ENCODE data around the gene ST3GAL2. TPM values are rescaled to one million over a fixed set of nuclear protein-coding genes. Genes with fewer than 3 reads are reported as not detected.

The ST3GAL2 gene
- total RNA-seq, 1 experiment from 2014 or later = 48.1 TPM

DNA sequence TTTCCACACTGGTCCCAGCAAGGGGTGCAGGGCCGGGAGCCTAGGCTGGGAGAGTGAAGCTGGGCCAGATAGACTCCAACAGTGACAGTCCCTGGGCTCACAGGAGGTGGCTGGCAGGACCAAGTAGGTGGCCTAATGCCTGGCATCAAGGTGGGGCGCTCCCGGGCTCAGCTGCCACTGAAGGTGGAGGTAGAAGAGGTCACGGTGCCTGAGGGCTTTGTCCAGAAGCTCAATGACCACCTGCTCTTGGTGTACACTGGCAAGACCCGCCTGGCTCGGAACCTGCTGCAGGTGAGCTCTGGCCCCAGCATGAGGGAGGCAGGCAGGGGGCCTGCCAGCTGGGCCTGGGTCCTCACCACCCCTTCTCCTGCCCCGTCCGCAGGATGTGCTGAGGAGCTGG, 39.3 kb upstream of the ST3GAL2 start:
- no peak overlapping the region for H3K27ac ChIP-seq (ENCODE audit: low read length)
- H2AFZ ChIP-seq (ENCODE audit: low read length) = no peak overlapping the region
- H3K9me2 ChIP-seq (replicated peaks; ENCODE audit: insufficient read depth, low read length) = no peaks in the 10 kb centered on the region
- no peaks in the 10 kb centered on the region for H3K79me2 ChIP-seq (ENCODE audit: low read length)
- H3K4me3 ChIP-seq (ENCODE audit: low read length) = no peak overlapping the region
- H3K9me3 ChIP-seq (ENCODE audit: low read length) = no peaks in the 10 kb centered on the region
- no peak overlapping the region for H3K4me2 ChIP-seq (ENCODE audit: low read depth, low read length, poor library complexity, severe bottlenecking)
- H3K27me3 ChIP-seq (ENCODE audit: low read length) = no peaks in the 10 kb centered on the region
- H3K36me3 ChIP-seq (ENCODE audit: insufficient read depth, low read length) = peaks cover 4% of the 10 kb centered on the region; the same call in 1 of the 2 replicates
- H3K4me1 ChIP-seq (ENCODE audit: low read length) = peaks cover 32% of the 10 kb centered on the region
- no peak for DNase-seq
- H3K9ac ChIP-seq (ENCODE audit: low read length) = no peak overlapping the region
- no peaks in the 10 kb centered on the region for H4K20me1 ChIP-seq (ENCODE audit: insufficient read depth, low read depth, low read length)

- Histone ChIP-seq H3K9me3 (ENCODE audit: low read length) (no peaks in the 10 kb centered on the region), H3K9me2 (replicated peaks; ENCODE audit: insufficient read depth, low read length) (no peaks in the 10 kb centered on the region), H3K27ac (ENCODE audit: low read length) (peak overlapping the region; percentile 82), H3K79me2 (ENCODE audit: low read length) (no peaks in the 10 kb centered on the region), H3K4me1 (ENCODE audit: low read length) (peaks cover 30% of the 10 kb centered on the region), H2AFZ (ENCODE audit: low read length) (no peak overlapping the region), H3K4me3 (ENCODE audit: low read length) (no peak overlapping the region; the same call in 1 of the 2 replicates), H3K27me3 (ENCODE audit: low read length) (no peaks in the 10 kb centered on the region), H3K36me3 (ENCODE audit: insufficient read depth, low read length) (no peaks in the 10 kb centered on the region), H3K4me2 (ENCODE audit: low read depth, low read length, poor library complexity, severe bottlenecking) (peak overlapping the region; percentile 13), H3K9ac (ENCODE audit: low read length) (peak overlapping the region; percentile 26), H4K20me1 (ENCODE audit: insufficient read depth, low read depth, low read length) (no peaks in the 10 kb centered on the region)
- peak; percentile 50 for DNase-seq
Measured at GRCh38 chr16:70476272-70477020, 37.5 kb upstream of the ST3GAL2 start.

DNA sequence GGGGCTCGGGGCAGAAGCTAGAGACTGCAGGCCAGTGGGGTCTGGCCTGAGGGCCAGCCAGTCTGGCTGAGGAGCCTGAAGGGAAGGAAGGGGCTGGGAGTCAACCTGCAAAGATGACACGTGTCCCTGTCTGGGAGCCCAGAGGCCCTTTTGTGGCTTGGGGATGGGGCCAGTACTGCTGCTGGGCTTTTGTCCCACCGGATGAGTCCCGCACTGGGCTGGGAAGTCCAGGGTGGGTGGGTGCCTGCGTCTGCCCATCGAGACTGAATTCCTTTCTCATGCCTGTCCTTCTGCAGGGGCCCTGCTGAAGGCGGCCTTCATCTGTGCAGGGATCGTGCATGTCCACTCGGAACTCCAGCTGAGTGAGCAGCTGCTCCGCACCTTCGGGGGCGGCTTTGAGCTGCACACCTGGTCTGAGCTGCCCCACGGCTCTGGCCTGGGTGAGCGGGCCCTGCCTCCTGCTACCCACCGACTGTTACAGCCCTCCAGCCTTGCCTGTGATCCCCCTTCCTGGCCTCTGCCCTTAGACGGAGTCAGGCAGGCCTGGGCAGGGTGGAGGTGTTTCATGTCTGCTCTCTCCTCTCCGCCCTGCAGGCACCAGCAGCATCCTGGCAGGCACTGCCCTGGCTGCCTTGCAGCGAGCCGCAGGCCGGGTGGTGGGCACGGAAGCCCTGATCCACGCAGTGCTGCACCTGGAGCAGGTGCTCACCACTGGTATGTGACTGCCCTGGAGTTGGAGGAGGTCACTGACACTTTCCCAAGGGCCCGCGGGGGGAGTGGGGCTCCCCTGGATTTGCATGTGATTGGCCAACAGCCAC, 36.4 kb upstream of the ST3GAL2 start:
- H3K4me2 ChIP-seq (ENCODE audit: low read depth, low read length, poor library complexity, severe bottlenecking) = peak overlapping the region; percentile 48
- peak overlapping the region; percentile 25; the same call in 1 of the 2 replicates for H3K4me3 ChIP-seq (ENCODE audit: low read length)
- H3K9me2 ChIP-seq (replicated peaks; ENCODE audit: insufficient read depth, low read length) = no peaks in the 10 kb centered on the region
- H3K79me2 ChIP-seq (ENCODE audit: low read length) = no peaks in the 10 kb centered on the region
- H3K9me3 ChIP-seq (ENCODE audit: low read length) = no peaks in the 10 kb centered on the region
- no peak overlapping the region for H2AFZ ChIP-seq (ENCODE audit: low read length)
- H3K4me1 ChIP-seq (ENCODE audit: low read length) = peaks cover 30% of the 10 kb centered on the region
- no peaks in the 10 kb centered on the region for H3K36me3 ChIP-seq (ENCODE audit: insufficient read depth, low read length)
- peak; percentile 66 for DNase-seq
- peak overlapping the region; percentile 82 for H3K27ac ChIP-seq (ENCODE audit: low read length)
- H3K27me3 ChIP-seq (ENCODE audit: low read length) = no peaks in the 10 kb centered on the region
- peak overlapping the region; percentile 41 for H3K9ac ChIP-seq (ENCODE audit: low read length)
- H4K20me1 ChIP-seq (ENCODE audit: insufficient read depth, low read depth, low read length) = no peaks in the 10 kb centered on the region

GRCh38 chr16:70474320-70475053, 35.6 kb upstream of the ST3GAL2 start:
- Histone ChIP-seq H3K4me3 (ENCODE audit: low read length) (no peak overlapping the region), H3K27me3 (ENCODE audit: low read length) (no peaks in the 10 kb centered on the region), H3K36me3 (ENCODE audit: insufficient read depth, low read length) (no peaks in the 10 kb centered on the region), H3K27ac (ENCODE audit: low read length) (peak overlapping the region; percentile 82; the same call in 1 of the 2 replicates), H3K4me1 (ENCODE audit: low read length) (peaks cover 30% of the 10 kb centered on the region), H3K9ac (ENCODE audit: low read length) (0 out of 2 replicates have a peak overlapping the region, but pooled peaks have one; percentile 41), H3K4me2 (ENCODE audit: low read depth, low read length, poor library complexity, severe bottlenecking) (no peak overlapping the region), H3K9me3 (ENCODE audit: low read length) (no peaks in the 10 kb centered on the region), H3K9me2 (replicated peaks; ENCODE audit: insufficient read depth, low read length) (no peaks in the 10 kb centered on the region), H4K20me1 (ENCODE audit: insufficient read depth, low read depth, low read length) (no peaks in the 10 kb centered on the region), H3K79me2 (ENCODE audit: low read length) (no peaks in the 10 kb centered on the region), H2AFZ (ENCODE audit: low read length) (no peak overlapping the region)
- DNase-seq = no peak

- Histone ChIP-seq H3K9me3 (ENCODE audit: low read length) (no peaks in the 10 kb centered on the region), H3K36me3 (ENCODE audit: insufficient read depth, low read length) (no peaks in the 10 kb centered on the region), H3K9ac (ENCODE audit: low read length) (no peak overlapping the region), H4K20me1 (ENCODE audit: insufficient read depth, low read depth, low read length) (no peaks in the 10 kb centered on the region), H2AFZ (ENCODE audit: low read length) (no peak overlapping the region), H3K4me3 (ENCODE audit: low read length) (no peak overlapping the region), H3K9me2 (replicated peaks; ENCODE audit: insufficient read depth, low read length) (no peaks in the 10 kb centered on the region), H3K79me2 (ENCODE audit: low read length) (no peaks in the 10 kb centered on the region), H3K27ac (ENCODE audit: low read length) (no peak overlapping the region), H3K4me2 (ENCODE audit: low read depth, low read length, poor library complexity, severe bottlenecking) (no peak overlapping the region), H3K27me3 (ENCODE audit: low read length) (no peaks in the 10 kb centered on the region), H3K4me1 (ENCODE audit: low read length) (peaks cover 30% of the 10 kb centered on the region)
- peak; percentile 60 for DNase-seq
Measured at GRCh38 chr16:70473446-70474319, 34.8 kb upstream of the ST3GAL2 start.

GRCh38 chr16:70472786-70473433, 34.0 kb upstream of the ST3GAL2 start:
- no peaks in the 10 kb centered on the region for H4K20me1 ChIP-seq (ENCODE audit: insufficient read depth, low read depth, low read length)
- DNase-seq = no peak
- H3K9ac ChIP-seq (ENCODE audit: low read length) = no peak overlapping the region
- no peaks in the 10 kb centered on the region for H3K27me3 ChIP-seq (ENCODE audit: low read length)
- H2AFZ ChIP-seq (ENCODE audit: low read length) = no peak overlapping the region
- no peaks in the 10 kb centered on the region for H3K36me3 ChIP-seq (ENCODE audit: insufficient read depth, low read length)
- H3K9me2 ChIP-seq (replicated peaks; ENCODE audit: insufficient read depth, low read length) = no peaks in the 10 kb centered on the region
- peaks cover 30% of the 10 kb centered on the region for H3K4me1 ChIP-seq (ENCODE audit: low read length)
- no peak overlapping the region for H3K27ac ChIP-seq (ENCODE audit: low read length)
- no peak overlapping the region for H3K4me3 ChIP-seq (ENCODE audit: low read length)
- H3K4me2 ChIP-seq (ENCODE audit: low read depth, low read length, poor library complexity, severe bottlenecking) = no peak overlapping the region
- H3K79me2 ChIP-seq (ENCODE audit: low read length) = no peaks in the 10 kb centered on the region
- H3K9me3 ChIP-seq (ENCODE audit: low read length) = no peaks in the 10 kb centered on the region

- Histone ChIP-seq H3K79me2 (ENCODE audit: low read length) (no peaks in the 10 kb centered on the region), H4K20me1 (ENCODE audit: insufficient read depth, low read depth, low read length) (no peaks in the 10 kb centered on the region), H3K27me3 (ENCODE audit: low read length) (no peaks in the 10 kb centered on the region), H3K4me1 (ENCODE audit: low read length) (peaks cover 18% of the 10 kb centered on the region), H2AFZ (ENCODE audit: low read length) (no peak overlapping the region), H3K36me3 (ENCODE audit: insufficient read depth, low read length) (no peaks in the 10 kb centered on the region), H3K9me2 (replicated peaks; ENCODE audit: insufficient read depth, low read length) (no peaks in the 10 kb centered on the region), H3K4me3 (ENCODE audit: low read length) (no peak overlapping the region), H3K9me3 (ENCODE audit: low read length) (no peaks in the 10 kb centered on the region), H3K9ac (ENCODE audit: low read length) (no peak overlapping the region), H3K4me2 (ENCODE audit: low read depth, low read length, poor library complexity, severe bottlenecking) (no peak overlapping the region), H3K27ac (ENCODE audit: low read length) (no peak overlapping the region)
- DNase-seq = no peak
Measured at GRCh38 chr16:70470927-70471341, 32.0 kb upstream of the ST3GAL2 start.
